HG03064 (cell line): ENCODE measurements around the gene RAVER2.
"Not testable (repeated sequence)": the region's sequence is repeated elsewhere in the genome, so short reads cannot be mapped to it uniquely, and the experiment has no call there.

Source experiments
- ATAC-seq: cut with Tn5 transposase; IDR thresholded peaks from one replicate; pipeline ENCODE4 v1.9.1; 2021; ENCODE audit warnings: low read depth; ENCODE audit not compliant: unreplicated experiment

The RAVER2 gene

DNA sequence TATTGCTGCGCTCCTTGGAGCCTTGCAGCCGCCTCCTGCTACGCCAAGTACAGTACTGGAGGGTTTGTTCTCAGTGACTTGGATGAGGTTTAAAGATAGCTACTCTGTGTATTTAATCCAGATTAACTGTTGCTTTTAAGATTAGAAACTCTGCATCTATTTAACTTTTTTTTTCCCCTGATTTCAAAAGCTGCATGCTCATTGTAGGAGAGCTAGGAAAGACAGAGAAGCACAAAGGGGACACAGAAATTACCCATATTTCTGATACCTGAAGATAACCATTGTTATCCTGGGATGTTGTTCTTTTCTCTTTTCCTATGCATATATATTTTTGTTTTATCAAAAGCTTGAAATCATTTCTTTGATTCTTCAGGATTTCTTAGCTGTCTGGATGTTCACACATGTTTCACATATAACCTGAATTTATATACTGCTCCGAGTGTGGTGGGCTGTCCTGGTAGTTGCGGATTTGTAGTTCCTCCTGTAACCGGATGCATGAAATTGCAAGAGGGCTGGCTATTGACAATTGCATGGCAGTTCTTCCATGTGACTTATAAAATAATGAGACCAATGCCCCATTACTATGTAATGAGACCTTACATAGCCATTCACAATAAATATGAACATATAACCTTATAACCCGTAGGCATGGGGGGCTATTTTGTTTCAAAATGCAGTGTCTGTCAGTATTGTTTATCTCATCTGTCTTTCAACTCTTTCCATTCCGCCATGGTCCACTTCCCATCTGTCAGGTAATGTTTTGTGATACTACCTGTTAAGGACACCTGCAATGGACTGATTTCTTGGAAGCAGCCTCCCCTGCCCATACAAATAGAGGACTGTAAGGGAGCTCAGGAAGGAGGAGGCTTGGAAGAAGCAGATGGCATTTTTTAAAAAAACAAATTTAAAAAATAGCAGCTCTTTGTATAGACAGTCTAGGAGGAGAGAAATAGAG is 1.4 kb downstream of the RAVER2 start:
- ATAC-seq, result no peak

DNA sequence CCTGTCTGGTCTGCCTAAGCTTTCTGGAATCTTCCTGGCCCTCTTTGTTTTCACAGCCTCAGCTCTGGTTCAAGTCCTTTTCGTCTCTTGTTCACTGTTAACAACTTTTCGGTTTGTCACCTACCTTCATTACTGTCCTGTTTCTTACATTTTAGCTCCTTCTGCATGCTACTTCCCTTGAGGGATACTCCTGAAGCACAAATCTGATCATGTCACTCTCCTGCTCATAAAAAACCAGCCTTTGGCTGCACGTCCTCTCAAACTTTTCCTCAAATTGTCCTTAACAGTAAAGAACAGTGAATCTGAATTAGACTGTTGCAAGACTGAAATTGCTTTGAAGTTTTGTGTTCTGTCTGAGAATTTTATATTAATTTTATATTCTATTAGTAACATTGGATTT is 3.3 kb downstream of the RAVER2 start:
- no peak for ATAC-seq

DNA sequence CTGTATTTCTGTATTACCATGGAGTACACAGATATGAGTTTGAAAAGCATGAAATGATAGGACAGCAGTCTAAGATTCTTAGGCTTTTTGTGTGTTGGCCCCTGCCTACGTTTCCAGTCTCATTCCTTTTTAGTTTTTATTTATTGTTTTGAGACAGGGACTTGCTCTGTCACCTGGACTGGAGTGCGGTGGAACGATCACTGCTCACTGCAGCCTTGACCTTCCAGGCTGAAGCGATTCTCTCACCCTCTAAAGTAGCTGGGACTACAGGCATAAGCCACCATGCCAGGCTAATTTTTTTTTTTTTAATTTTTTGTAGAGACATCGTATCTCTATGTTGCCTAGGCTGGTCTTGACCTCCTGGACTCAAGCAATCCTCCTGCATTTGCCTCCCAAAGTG is 3.8 kb downstream of the RAVER2 start:
- no peak for ATAC-seq

DNA sequence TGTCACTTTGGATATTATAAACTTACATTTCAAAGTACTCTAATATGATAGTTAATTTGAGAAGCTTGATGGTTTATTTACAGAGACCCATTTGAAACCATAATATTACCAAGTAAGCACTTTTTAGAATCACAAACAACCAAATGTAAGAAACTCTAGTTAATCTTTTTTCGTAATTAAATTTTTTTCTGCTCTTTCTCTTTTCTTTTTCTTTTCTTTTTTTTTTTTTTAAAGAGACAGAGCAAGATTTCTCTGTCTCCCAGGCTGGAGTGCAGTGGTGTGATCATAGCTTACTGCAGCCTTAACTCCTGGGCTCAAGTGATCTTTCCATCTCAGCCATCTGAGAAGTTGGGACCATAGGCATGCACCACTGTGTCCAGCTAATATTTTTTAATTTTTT is 5.2 kb downstream of the RAVER2 start:
- ATAC-seq, result no peak

DNA sequence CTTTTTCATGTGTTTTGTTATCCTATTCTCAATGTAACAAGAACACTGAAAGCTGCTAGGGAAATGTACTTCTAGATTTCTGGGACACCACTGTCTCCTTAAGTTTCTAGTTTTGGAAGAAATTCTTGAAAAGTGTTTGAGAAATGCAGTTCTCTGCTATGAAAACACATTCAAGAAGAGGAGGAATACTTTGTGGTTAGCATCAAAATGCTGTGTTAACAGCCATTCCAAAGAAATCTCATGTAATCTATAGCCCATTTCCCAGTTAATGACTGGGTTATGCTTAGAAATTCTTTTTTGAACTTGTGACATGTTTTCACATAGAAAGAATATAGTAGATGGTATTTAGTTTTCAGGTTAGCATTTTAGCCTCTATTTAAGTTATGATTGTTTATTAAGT is 6.0 kb downstream of the RAVER2 start:
- no peak for ATAC-seq

DNA sequence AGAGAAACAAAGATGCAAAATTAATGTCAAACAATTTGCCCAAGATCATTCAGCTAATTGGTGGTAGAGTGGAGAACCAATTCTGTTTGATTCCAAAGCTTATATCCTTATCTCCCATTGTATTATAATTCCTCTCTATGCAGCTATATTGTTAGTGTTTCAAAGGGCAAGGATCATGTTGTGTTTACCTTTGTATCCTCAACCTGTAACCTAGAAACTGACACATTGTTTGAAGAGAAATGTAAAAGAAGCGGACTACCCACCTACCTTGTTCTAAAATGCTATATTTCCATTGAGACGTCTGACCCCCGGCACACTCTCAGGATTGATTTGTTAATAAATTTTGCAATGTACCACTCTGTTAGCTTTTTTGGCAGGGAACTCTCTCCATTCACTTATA is 9.3 kb downstream of the RAVER2 start:
- ATAC-seq, result no peak

DNA sequence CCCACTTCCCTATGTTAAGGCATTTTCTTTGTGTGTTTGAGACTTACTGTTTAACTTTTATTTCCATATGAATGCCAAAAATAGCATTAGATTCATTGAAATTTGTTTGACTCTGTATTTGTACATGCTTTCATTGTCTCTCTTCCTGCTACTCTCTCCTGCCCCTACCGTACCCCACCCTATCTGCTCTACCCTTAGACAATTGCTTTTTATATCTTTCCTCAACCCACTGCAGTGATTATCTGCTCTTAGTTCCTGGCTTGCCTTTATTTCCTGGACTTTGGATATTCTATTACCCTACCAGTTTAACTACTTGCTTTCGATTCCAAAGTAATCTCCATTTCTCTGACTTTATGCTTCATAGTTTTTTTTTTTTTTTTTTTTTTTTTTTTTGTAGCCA is 10.5 kb downstream of the RAVER2 start:
- no peak for ATAC-seq

DNA sequence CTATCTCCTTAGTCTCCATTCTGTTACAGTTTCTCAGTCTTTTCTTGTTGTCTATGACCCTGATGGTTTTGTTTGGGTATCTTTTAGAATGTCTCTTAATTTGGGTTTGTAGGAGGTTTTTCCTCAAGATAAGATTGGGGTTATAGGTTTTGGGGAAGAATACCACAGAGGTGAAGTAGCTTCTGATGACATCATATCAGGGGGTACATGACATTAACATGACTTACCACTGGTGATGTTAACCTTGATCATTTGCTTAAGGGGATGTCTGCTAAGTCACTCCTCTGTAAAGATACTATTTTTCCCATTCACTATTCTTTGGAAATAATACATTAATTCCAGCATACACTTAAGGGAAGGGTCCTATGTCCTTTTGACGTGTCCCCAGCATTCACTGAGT is 11.9 kb downstream of the RAVER2 start:
- no peak for ATAC-seq

DNA sequence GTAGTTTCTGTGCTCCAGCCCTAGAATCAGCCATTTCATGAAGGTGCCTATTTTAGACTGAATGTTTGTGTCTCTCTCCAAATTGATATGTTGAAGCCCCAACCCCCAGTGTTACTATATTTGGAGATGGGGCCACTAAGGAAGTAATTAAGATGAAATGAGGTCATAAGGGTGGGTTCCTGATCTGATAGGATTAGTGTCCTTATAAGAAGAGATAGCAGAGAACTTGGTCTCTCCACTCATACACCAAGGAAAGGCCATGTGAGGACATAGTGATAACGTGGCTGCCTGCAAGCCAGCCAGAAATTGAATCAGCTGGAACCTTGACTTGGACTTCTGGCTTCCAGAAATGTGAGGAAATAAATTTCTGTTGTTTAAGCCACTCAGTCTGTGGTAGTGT is 12.3 kb downstream of the RAVER2 start:
- no peak for ATAC-seq

DNA sequence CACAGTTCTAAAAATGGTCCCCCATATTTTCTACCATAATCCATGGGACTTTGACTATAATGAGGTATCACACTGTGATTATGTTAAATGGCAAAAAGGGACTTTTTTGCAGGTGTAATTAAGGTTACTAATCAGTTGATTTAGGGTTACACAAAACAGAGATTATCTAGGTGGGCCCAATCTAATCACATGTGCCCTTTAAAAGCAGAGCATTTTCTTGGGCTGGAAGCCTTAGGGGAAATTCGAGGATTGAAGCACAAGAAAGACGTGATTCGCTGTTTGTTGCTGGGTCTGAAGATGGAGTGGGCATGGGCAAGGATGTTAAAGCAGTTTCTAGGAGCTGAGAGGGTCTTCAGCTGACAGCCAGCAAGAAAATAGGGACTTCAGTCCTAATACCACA is 13.4 kb downstream of the RAVER2 start:
- no peak for ATAC-seq

DNA sequence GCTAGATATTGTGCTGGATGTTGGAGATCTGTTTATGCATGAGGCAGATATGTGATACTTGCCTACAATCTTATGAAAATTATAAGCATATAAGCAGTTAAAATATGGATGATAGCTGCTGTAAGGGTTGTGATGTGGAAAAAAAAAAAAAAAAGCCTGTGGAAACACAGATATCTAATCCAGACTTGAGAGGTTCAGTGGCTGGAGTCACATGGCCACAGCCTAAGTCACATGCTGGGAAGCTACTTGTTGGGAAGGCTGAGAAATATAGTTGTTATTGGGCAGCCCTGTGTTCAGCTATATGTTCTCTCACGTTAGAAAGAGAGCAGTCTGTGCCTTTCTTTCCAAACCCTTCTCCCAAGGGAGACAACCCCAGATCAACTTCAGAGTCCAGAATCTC is 15.1 kb downstream of the RAVER2 start:
- no peak for ATAC-seq

DNA sequence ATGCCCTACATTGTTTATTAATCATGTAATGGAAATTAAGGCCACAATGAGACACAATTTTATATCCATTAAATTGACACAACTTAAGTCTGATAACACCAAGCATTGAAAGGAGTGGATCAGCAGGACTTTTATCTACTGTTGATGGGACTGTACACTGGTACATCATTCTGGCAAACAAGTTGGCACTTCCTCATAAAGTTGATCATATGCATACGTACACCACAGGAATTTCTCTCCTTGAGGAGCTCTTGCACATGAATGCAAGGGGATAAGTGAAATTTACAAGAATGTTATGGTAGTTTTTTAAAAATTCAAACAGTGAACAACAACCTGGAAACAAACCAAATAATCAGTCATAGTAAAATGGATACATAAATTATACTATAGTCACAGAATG is 20.1 kb downstream of the RAVER2 start:
- ATAC-seq, result no peak

DNA sequence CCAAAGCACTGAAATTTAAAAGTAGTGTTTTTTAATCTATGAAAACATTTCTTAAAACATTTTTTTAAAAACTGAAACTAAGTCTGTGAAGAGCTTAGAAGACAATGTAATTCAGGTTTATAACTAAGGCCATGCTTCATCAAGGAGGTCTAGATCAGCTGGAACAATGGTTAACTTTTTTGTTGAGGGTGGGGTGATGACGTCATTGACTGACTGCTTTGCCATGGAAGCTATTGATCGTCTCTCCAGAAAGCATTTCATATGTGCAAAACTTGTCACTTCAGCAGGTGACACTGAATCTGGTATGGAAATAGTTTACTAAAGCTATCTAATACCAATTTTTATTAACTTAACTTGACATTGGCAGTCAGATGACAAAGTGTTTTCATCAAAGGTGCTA is 21.0 kb downstream of the RAVER2 start:
- no peak for ATAC-seq

DNA sequence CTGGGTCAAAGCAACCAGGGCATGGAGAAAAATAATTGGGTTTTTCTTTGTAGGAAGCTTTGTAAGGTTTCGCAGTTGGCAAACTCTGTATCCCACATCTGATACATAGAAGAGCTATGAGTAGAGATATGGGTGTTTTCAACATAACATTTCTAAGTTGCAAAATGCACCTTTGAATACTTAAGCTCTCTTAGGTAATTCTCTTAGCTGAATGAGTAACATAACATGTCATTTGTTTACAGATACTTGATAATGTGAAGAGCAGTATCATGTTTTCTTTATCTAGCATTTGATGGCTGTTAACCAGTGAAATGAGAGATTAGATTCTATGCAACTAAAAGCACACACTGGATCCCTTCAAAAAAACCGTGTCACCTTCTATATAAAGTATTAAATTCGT is 21.6 kb downstream of the RAVER2 start:
- no peak for ATAC-seq

DNA sequence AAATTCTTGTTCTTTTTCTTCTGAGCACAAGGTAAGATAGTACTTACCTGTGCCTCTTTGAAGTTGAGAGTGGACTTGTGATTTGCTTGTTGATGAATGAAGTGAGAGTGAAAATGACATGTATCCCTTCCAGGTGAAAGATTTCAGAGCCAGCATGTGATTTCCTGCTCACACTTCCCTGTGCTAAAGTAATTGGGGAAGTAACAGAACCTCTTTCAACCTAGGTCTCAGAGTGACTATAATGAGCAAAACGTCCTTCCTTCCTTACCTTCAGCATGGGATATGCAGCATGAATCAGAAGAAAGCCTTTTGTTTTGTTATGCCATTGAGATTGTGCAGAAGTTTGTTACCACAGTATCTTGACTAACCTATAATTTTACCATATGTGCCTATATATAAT is 24.6 kb downstream of the RAVER2 start:
- no peak for ATAC-seq

DNA sequence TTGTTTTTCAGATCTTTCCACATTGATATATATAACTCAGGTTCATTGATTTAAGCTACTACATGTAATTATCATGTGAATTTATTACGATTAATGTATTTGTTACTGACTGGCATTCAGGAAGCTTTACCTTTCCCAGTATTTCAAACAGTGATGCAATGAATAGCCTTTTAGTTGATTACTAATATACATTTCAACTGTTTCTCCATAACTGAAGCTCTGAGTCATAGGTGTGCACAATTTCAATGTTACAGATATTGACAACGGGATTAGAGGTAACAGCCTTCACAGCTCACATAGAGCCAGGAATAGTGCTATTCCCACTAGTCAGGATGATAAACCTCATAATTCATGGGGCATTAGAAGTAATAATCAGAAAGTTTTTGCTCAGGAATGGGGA is 25.1 kb downstream of the RAVER2 start:
- ATAC-seq, result no peak

DNA sequence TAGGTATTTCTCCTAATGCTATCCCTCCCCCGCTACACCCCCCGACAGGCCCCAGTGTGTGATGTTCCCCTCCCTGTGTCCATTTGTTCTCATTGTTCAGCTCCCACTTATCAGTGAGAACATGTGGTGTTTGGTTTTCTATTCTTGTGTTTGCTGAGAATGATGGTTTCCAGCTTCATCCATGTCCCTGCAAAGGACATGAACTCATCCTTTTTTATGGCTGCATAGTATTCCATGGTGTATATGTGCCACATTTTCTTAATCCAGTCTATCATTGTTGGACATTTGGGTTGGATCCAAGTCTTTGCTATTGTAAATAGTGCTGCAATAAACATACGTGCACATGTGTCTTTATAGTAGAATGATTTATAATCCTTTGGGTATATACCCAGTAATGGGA is 28.4 kb downstream of the RAVER2 start:
- not testable (repeated sequence) for ATAC-seq

DNA sequence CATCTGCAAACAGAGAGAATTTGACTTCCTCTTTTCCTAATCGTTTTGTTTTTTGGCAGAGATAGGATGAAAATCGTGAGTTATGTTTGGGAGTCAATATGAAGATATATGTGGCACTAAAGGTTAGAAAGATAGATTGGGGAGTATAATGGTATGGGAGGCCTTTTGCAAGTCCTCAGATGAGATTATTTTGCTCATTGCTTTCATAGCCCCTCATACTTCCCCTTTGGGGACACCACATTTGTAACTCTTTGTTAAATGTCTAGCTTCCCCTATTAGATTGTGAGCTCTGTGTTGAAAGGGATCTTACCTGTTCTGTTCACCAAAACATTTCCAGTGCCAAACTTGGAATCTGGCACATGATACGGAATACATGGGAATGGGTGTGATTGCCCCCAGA is 30.2 kb downstream of the RAVER2 start:
- no peak for ATAC-seq

DNA sequence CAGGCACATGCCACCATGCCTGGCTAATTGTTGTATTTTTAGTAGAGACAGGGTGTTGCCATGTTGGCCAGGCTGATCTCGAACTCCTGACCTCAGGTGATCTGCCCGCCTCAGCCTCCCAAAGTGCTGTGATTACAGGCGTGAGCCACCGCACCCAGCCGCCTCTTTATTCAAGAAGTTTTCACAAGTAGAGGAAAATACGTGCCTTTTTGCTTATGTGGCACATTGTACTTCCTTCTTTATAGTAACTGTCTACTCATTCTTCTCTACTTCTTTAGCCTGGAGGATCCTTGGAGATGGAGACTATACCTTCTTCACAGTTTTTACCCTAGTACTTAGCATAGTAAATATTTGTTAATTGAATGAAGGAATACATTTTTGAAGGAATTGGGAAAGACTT is 37.2 kb downstream of the RAVER2 start:
- not testable (repeated sequence) for ATAC-seq

DNA sequence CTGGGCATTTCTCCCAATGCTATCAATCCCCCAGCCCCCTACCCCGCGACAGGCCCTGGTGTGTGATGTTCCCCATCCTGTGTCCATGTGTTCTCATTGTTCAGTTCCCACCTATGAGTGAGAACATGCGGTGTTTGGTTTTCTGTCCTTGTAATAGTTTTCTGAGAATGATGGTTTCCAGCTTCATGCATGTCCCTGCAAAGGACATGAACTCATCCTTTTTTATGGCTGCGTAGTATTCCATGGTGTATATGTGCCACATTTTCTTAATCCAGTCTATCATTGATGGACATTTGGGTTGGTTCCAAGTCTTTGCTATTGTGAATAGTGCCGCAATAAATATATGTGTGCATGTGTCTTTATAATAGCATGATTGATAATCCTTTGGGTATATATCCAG is 38.0 kb downstream of the RAVER2 start:
- ATAC-seq, result not testable (repeated sequence)

DNA sequence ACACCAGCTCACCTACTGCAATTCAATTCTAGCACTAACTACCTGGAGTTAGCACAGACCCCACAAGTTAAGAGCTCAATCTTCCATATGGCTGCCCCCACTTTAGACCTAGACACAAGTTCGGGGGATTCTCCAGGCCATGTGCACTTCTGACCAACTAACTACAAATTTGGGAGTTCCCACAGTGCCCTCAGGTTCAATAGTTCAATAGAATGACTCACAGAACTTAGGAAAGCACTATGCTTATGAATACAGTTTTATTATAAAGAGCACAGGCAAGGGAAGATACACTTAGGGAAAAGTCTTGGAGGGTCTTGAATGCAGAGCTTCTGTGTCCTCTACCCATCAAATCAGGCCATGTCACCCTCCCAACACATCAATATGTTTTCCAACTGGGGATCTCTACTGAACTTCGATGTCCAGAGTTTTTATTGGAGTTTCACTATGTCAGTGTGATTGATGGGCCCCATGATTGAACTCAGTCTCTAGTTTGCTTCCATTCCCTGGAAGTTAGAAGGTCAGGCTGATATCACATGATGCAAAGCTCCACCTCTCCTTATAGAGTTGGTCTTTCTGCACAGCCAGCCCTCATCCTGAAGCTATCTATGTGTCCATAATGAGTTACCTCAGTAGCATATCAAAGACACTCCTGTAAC is 46.1 kb downstream of the RAVER2 start:
- no peak for ATAC-seq

DNA sequence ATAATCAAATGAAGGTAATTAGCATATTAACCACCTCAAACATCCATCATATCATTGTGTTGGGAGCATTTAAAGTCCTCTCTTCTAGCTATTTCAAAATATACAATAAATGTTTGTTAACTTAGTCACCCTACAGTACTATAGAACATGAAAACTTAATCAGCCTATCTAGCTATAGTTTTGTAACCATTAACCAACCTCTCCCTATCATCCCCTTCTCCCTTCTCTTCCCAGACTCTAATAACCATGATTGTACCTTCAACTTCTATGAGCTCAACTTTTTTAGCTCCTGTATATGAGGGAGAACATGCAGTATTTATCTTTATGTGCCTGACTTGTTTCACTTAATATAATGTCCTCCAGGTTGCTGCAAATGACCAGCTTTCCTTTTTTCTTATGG is 54.0 kb downstream of the RAVER2 start:
- no peak for ATAC-seq
